SKM-1 (cell line): ENCODE results near the gene SULT1C3.
A peak's percentile ranks its signal among the peaks of the same experiment; 100 is the strongest.
"Not testable (repeated sequence)": the region's sequence is repeated elsewhere in the genome, so short reads cannot be mapped to it uniquely, and the experiment has no call there.

Source experiments
- DNase-seq: peaks from one replicate; lab custom pipeline; 2025; ENCODE audit not compliant: unreplicated experiment; lab: John Stamatoyannopoulos, UW

SULT1C3 gene

DNA sequence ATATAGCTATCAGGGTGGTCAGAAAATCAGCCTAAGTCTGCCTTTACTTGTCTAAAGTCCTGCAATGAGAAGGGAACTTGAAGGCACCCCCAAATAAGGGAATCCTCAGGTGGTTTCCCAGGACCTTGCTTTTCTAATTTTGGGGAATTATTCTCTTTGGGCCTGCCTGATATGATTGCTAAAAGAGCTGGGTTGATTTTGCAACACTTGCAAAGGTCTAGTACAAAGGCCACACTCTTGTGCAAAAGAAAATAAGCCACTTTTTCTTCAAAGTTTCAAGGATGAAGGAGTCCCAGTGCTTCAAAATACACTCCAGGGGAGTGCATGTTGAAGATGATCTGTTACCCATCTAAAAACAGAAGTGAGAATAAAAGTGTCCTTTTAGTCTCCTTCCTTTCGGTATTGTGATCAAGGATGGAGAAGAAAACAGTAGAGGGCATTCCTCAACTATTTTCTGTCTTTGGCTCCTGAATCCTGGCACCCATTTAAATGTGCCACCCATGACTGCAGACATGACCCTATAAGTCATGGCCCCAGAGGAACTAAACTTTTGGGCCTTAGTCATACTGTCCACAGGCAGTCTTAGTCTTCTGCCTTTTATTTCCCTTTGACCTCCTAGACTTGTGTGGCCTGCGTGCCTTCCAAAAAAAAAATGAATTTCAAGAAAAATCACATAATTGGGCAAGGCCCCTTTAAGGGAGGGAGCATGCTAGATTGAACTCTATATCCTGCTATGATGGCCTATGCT lies 5.1 kb downstream of the SULT1C3 start:
- no peak for DNase-seq

DNA sequence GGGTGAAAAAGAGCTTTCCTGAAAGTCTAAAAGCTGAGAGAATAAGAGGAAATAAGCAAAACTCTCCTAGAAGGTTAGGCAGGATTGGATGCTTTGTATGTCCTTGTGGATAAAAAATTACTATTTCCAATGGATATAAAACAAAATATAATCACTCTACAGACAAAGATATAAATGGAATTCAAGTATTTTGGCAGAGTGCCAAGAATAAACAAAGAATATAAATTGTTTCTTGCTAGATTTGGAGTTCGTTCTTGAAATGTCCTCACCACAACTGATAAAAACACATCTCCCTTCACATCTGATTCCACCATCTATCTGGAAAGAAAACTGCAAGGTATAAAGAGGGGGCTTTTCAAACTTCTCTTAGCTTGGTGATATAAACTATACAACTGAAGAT lies 13.3 kb downstream of the SULT1C3 start:
- DNase-seq = no peak

- no peak for DNase-seq
These were observed 18.1 kb downstream of the SULT1C3 start for GRCh38 chr2:108257757-108258331.

- DNase-seq = no peak
These were observed 21.0 kb downstream of the SULT1C3 start for GRCh38 chr2:108260773-108261172.

DNA sequence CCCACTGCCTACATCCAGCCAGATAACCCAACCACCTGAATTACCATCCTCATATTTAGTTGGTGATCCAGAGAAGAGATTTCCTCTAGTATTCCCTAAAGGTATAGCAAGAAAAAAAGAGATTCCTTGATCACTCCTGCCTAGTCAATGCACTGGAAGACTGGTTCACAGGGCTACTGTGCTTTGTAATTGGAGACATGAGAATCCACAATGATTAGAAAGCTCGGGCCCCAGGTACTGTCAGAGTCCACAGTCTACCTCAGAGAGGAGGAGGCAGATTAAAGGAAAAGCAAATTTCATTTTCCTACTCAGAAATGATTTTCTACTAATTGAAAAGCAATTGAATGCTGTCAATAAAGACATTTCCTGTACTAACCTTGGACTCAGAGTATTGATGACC lies 22.3 kb downstream of the SULT1C3 start:
- no peak for DNase-seq

DNA sequence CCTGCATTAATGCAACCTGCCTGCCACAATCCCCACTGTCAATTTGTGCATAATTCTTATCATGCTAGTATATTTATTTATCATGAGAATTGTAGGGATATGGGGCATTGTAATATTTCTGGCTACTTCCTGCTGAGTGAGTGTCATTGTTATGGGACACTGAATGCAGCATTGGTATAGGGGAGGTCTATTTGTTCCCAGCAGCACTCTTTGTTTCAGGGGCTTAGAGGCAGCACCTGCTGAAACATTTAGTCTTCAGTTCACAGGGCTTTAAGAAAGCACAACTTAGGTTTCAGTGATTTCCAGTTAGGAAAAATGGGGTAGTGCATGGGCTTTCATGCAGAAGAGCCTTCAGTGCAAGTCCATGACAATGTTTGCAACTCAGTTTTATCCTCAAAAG lies 23.6 kb downstream of the SULT1C3 start:
- no peak for DNase-seq

GRCh38 chr2:108266218-108266617 lies 26.4 kb downstream of the SULT1C3 start:
- DNase-seq = no peak

- DNase-seq = peak; percentile 52
These were observed 27.3 kb downstream of the SULT1C3 start for GRCh38 chr2:108267101-108267500.

- no peak for DNase-seq
These were observed 28.2 kb downstream of the SULT1C3 start for GRCh38 chr2:108268001-108268400.

DNA sequence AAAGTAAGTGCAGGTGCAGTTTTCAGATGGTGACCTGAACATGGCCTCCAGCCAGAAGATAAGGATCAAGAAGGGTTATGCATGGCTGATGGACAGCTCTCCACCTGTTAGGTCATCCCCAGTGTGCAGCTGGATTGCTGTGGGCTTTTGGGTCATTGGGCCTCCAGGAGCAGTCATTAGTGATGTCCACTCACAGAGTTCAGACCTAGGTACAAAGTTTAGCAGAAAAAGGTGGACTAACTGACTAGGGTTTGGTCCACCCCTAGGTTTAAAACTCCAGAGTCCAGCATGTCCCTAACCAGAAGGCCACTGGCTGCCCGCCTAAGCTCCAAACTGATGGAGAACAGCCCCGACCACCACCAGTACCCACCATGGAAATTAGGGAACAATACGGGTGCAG lies 30.6 kb downstream of the SULT1C3 start:
- no peak for DNase-seq

- no peak for DNase-seq
These were observed 31.2 kb downstream of the SULT1C3 start for GRCh38 chr2:108270768-108271506.

- DNase-seq = no peak
These were observed 32.0 kb downstream of the SULT1C3 start for GRCh38 chr2:108271691-108272253.

DNA sequence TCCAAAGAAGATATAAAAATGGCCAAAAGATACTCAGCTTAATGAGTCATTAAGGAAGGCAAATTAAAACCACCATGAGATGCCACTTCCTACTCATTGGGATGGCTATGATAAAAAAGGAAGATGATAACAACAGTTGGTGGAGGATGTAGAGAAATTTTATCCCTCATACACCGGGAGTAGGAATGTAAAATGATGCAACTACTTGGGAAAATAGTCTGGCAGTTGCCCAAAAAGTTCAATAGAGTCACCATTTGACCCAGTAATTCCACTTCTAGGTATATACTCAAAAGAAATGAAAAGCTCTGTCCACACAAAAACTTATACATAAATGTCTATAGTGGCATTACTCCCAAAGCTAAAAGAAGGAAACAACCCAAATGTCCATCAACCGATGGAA lies 38.9 kb downstream of the SULT1C3 start:
- no peak for DNase-seq

DNA sequence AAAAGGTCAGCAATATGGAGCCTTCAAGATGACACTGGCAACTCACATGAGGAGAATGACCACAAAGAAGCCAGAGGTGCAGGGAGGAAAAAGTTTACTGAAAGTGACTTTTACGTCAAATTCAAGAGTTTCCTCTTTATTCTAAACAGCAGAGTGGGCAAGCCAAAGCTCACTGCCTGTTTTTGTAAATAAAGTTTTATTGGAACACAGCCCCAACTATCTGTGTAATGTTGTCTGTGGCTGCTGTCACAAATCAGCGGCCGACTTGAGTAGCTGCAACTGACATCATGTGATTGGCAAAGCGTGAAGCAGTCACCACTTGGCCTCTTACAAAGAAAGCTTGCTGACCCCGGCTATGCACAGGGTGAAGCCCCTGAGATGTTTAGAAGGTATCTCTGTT lies 39.7 kb downstream of the SULT1C3 start:
- no peak for DNase-seq

GRCh38 chr2:108280466-108280865 lies 40.7 kb downstream of the SULT1C3 start:
- DNase-seq = no peak

GRCh38 chr2:108284566-108284965 lies 44.8 kb downstream of the SULT1C3 start:
- not testable (repeated sequence) for DNase-seq

DNA sequence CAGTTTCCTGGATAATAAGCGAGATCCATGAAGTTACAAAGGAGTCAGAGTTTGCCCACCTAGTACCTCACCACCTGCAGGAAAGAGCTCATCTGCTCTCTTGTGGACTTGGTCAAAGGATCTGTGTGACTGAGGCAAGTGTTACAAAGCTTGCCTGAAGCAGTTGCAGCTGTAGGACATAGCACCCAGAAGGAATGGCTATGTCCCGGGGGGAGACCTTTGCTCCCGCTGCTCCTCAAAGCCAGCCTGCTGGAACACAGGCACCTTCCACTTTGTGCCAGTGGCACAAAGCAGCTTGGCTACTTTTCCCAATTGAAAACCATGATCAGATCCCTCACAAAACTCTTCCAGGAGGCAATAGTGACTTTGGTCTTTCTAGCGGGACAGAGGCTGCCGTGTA lies 45.8 kb downstream of the SULT1C3 start:
- DNase-seq = no peak

- DNase-seq = peak; percentile 6
These were observed 47.4 kb downstream of the SULT1C3 start for GRCh38 chr2:108287169-108287568.

DNA sequence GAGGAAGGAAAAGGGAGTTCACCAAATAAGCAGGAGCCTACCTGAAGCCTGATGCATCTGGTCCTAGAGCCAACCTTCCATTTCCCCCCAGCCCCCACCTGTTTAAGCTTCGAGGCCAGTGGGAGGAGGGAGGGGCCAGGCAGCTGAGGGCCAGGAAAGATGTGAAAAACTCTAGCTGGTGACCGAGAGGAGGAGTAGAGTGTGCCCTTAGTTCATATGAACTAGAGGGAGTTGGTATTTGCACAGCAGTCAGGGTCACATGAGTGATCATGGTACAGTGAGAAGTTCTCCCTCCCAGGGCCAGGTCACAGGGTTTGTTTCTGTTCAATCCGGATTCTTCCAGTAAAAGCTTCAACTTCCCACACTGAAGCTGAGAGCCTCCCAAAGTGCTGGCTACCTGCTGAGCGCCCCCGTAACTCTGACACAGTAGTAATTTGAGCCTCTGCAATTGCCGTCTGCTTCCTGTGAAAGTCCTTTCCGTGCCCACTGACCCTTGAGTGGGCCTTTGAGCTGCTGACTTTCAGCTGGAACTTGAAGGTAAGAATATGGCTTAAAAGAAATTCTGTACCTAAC lies 48.9 kb downstream of the SULT1C3 start, which contains the start of gene SULT1C2:
TSS of gene SULT1C2 (plus strand) at position 362 of the 573 bp plus-strand sequence. CDS start 4,773 bp downstream, outside the sequence.
- DNase-seq = no peak

DNA sequence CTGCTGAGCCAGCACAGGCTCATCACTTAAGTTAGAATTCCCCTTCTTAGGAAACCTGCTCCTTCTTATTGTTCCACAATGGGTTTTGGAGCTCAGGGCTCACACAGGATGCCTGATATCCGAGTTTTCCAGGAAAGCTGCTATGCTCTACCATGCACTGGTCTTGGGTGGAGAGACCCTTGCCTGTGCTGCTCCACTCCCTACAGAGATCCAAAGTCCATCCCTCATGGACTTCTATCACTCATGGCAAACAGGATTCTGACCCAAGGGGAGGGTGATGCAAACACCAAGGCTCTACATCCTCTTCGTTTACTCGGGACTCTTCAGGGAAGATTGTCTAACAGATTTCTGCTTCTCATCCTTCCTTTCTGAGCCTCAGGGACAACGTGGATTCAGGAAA lies 54.1 kb downstream of the SULT1C3 start:
- no peak for DNase-seq

GRCh38 chr2:108297436-108298141 lies 57.8 kb downstream of the SULT1C3 start:
- DNase-seq = no peak
